ENCODE data around the gene EXPH5. TPM values are rescaled to one million over a fixed set of nuclear protein-coding genes. Genes with fewer than 3 reads are reported as not detected.

EXPH5 gene
- total RNA-seq, 1 experiment from 2014 or later = 13.5 TPM

- intact Hi-C loops (cut with micrococcal nuclease) = no loop called here
- Histone ChIP-seq H3K27ac (ENCODE audit: low read length) (no peak overlapping the region), H2AFZ (ENCODE audit: low read length) (no peak overlapping the region), H3K9me2 (replicated peaks; ENCODE audit: low read length) (no peaks in the 10 kb centered on the region), H3F3A (ENCODE audit: low read length, unreplicated experiment) (no peaks in the 10 kb centered on the region), H4K20me1 (ENCODE audit: low read length) (no peaks in the 10 kb centered on the region), H3K27me3 (ENCODE audit: low read length) (no peaks in the 10 kb centered on the region), H3K4me1 (ENCODE audit: insufficient read depth, low read length) (no peaks in the 10 kb centered on the region), H3K36me3 (ENCODE audit: low read depth, low read length) (no peaks in the 10 kb centered on the region), H3K9me3 (ENCODE audit: low read length) (no peaks in the 10 kb centered on the region), H3K9ac (ENCODE audit: low read length) (no peak overlapping the region), H3K79me2 (ENCODE audit: low read length) (no peaks in the 10 kb centered on the region), H3K4me3 (ENCODE audit: low read length) (no peak overlapping the region), H3K4me2 (ENCODE audit: low read length) (no peak overlapping the region)
- BruUV-seq (replicated peaks) = no TSS peak
- ChIA-PET CTCF (no interaction called here), POLR2A (ENCODE audit: unreplicated experiment) (no interaction called here)
- no peak for DNase-seq
- TF ChIP-seq CTCF (conservative IDR thresholded peaks at IDR 0.05; ENCODE audit: low read depth, low read length) (no peak), EZH2phosphoT487 (IDR thresholded peaks at IDR 0.05; ENCODE audit: borderline replicate concordance, low read length) (no peak), EZH2 (IDR thresholded peaks at IDR 0.05; ENCODE audit: low read length, unreplicated experiment) (no peak)
- no peak for ATAC-seq
Observed at GRCh38 chr11:108541531-108541930, 52.0 kb downstream of the EXPH5 start.

- H3K27me3 ChIP-seq (ENCODE audit: low read length) = no peaks in the 10 kb centered on the region
- H3K4me3 ChIP-seq (ENCODE audit: low read length) = no peak overlapping the region
- BruUV-seq (replicated peaks) = no TSS peak
- no peaks in the 10 kb centered on the region for H3K4me1 ChIP-seq (ENCODE audit: insufficient read depth, low read length)
- no peak overlapping the region for H3K9ac ChIP-seq (ENCODE audit: low read length)
- no peak overlapping the region for H2AFZ ChIP-seq (ENCODE audit: low read length)
- TF ChIP-seq EZH2 (IDR thresholded peaks at IDR 0.05; ENCODE audit: low read length, unreplicated experiment) (no peak), EZH2phosphoT487 (IDR thresholded peaks at IDR 0.05; ENCODE audit: borderline replicate concordance, low read length) (no peak), CTCF (conservative IDR thresholded peaks at IDR 0.05; ENCODE audit: low read depth, low read length) (no peak)
- CTCF ChIA-PET = no interaction called here
- H3K4me2 ChIP-seq (ENCODE audit: low read length) = no peak overlapping the region
- H3K36me3 ChIP-seq (ENCODE audit: low read depth, low read length) = peaks cover 9% of the 10 kb centered on the region; the same call in 1 of the 2 replicates
- POLR2A ChIA-PET (ENCODE audit: unreplicated experiment) = no interaction called here
- no peaks in the 10 kb centered on the region for H3K9me3 ChIP-seq (ENCODE audit: low read length)
- no peak overlapping the region for H3K27ac ChIP-seq (ENCODE audit: low read length)
- ATAC-seq (no peak), DNase-seq (no peak)
- H3F3A ChIP-seq (ENCODE audit: low read length, unreplicated experiment) = no peaks in the 10 kb centered on the region
- H3K79me2 ChIP-seq (ENCODE audit: low read length) = no peaks in the 10 kb centered on the region
- no peaks in the 10 kb centered on the region for H3K9me2 ChIP-seq (replicated peaks; ENCODE audit: low read length)
- no peaks in the 10 kb centered on the region for H4K20me1 ChIP-seq (ENCODE audit: low read length)
- intact Hi-C loops (cut with micrococcal nuclease) = no loop called here
Observed at GRCh38 chr11:108538502-108538901, 55.1 kb downstream of the EXPH5 start.

- CTCF ChIA-PET = no interaction called here
Observed at GRCh38 chr11:108538022-108538424, 55.5 kb downstream of the EXPH5 start.

More at GRCh38 chr11:108538022-108538424, 55.5 kb downstream of the EXPH5 start:
- H3K4me2 ChIP-seq (ENCODE audit: low read length) = no peak overlapping the region
- H2AFZ ChIP-seq (ENCODE audit: low read length) = no peak overlapping the region
- H4K20me1 ChIP-seq (ENCODE audit: low read length) = no peaks in the 10 kb centered on the region
- H3F3A ChIP-seq (ENCODE audit: low read length, unreplicated experiment) = no peaks in the 10 kb centered on the region
- no peaks in the 10 kb centered on the region for H3K9me2 ChIP-seq (replicated peaks; ENCODE audit: low read length)
- no TSS peak for BruUV-seq (replicated peaks)
- no peaks in the 10 kb centered on the region for H3K9me3 ChIP-seq (ENCODE audit: low read length)
- ATAC-seq (no peak), DNase-seq (no peak)
- intact Hi-C loops (cut with micrococcal nuclease) = no loop called here
- TF ChIP-seq EZH2 (IDR thresholded peaks at IDR 0.05; ENCODE audit: low read length, unreplicated experiment) (no peak), CTCF (conservative IDR thresholded peaks at IDR 0.05; ENCODE audit: low read depth, low read length) (no peak), EZH2phosphoT487 (IDR thresholded peaks at IDR 0.05; ENCODE audit: borderline replicate concordance, low read length) (no peak)
- H3K4me1 ChIP-seq (ENCODE audit: insufficient read depth, low read length) = no peaks in the 10 kb centered on the region
- H3K27me3 ChIP-seq (ENCODE audit: low read length) = no peaks in the 10 kb centered on the region
- POLR2A ChIA-PET (ENCODE audit: unreplicated experiment) = no interaction called here
- peaks cover 9% of the 10 kb centered on the region; the same call in 1 of the 2 replicates for H3K36me3 ChIP-seq (ENCODE audit: low read depth, low read length)
- H3K27ac ChIP-seq (ENCODE audit: low read length) = no peak overlapping the region
- no peaks in the 10 kb centered on the region for H3K79me2 ChIP-seq (ENCODE audit: low read length)
- H3K4me3 ChIP-seq (ENCODE audit: low read length) = no peak overlapping the region
- H3K9ac ChIP-seq (ENCODE audit: low read length) = no peak overlapping the region
